ENCODE measurements around the gene SUN3. TPM values are rescaled to one million over a fixed set of nuclear protein-coding genes. Genes with fewer than 3 reads are reported as not detected.

Gene SUN3, protein sequence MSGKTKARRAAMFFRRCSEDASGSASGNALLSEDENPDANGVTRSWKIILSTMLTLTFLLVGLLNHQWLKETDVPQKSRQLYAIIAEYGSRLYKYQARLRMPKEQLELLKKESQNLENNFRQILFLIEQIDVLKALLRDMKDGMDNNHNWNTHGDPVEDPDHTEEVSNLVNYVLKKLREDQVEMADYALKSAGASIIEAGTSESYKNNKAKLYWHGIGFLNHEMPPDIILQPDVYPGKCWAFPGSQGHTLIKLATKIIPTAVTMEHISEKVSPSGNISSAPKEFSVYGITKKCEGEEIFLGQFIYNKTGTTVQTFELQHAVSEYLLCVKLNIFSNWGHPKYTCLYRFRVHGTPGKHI
- not detected in 2 replicates for total RNA-seq

DNA sequence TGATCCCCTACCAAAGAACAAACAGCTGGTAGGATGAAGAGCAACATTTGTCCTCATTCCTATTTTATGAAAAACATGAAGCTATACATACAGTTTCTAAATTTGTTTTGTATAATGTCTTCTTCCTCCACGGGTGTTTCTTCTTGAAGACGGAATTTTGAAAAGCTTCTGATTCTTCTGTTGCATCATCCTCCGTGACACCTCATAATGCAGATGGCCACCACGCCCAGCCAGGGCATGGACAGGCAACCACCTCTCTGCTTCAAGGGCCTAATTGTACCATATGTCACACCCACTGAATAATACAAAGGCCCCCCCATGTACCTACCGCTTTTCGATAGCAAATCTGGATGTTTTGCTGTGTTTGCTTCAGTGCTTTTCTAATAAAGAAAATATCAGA lies at the start of gene SUN3:
Gene SUN3, minus strand, starts transcription at position 170 of the 400 bp plus-strand sequence. Its CDS starts 169 bp downstream, at position 1.

DNA sequence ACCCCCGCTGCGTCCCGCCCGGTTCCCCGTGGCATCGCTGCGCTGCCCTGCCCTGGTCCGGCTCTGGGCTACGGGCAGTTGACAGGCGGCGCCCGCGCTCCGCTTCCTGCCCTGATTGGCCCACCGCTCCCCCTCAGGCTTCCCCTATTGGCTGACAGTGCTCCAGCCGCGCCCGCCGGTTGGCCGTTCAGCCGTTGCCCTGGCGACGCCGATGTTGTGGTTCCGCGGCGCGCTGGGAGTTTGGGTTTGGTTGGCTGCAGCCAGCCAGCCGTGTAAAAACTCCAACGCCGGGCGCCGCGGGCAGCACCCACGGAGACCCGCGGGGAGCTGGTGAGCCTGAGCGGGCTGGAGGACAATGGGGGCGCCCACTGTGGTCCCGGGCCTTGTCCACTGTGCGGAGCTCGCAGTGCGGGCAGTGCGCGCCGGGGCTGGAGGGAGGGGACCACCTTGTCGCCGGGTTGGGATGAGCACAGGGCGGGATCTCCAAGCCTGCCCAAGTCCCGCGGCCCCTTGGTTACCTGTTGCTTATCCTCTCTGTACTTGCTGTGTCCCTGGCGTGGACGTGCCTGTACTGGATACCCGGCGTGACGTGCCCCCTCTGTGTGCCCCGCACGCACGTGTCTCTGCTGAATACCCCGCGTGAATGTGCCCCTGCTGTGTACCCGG lies 6.5 kb upstream of the SUN3 start, which contains the start of gene C7orf57:
Gene C7orf57, plus strand, starts transcription at position 243 of the 666 bp plus-strand sequence. CDS start 766 bp downstream, outside the sequence.

DNA sequence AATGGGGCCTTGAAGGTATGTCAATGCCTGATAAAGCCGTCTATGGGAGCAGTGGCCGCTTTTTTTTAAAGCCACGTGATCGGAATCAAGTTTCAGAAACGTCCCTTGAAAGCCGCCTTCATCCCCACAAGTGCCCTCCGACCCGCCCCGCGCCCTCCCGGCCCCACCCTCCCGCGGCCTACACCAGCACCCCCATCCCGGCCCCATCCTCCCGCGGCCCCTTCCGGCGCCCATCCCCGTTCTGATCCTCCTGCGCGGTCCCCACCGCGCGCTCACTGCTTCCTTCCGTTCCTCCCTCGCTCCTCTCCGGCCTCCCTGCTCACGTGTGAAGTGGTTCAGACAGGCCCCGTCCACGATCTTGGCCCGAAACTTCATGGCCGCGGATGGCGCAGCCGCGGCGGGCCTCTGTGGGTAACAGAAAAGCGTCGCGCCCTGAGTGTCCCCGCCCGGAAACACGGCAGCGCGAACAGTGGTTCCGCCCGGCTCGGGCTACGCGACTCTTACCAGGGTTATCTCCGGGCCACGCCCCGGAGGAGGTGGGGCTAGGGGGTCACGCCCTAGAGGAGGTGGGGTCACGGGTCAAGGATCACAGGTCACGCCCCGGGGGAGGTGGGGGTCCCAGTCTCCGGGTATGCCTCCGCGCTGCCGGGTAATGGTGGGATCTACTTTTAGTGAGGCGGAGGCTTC lies 49.6 kb downstream of the SUN3 start, which contains the start of gene HUS1:
Gene HUS1, minus strand, starts transcription at position 471 of the 687 bp plus-strand sequence. Its CDS starts 96 bp downstream, at position 375.

DNA sequence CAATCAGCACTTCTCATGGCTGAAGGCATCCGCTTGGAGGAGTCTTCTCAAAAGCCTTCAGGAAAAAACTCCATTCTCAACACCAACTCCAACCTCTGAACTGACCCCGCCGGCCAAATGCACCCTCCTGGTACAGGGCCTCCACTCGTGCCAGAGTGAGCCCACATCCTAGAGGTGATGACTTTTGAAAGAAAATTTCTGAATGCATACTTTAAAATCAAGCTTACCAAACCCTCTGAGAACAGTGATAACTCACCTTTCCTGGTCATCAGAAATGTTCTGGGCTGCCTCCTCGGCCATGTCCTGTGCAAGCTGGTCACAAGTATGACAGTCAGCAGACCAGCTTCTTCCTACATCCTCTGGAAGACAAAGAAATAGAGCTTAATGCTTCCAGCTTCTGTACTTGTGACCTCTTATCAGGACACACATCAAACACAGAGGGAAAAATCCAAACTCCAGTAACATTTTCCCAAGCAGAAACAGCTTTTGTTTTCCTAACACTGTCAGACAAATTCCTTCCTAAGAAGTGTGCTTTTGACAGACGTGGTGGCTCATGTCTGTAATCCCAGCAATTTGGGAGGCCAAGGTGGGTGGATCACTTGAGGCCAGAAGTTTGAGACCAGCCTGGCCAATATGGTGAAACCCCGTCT lies 80.6 kb downstream of the SUN3 start, which contains the start of gene PKD1L1:
Gene PKD1L1, minus strand, starts transcription at position 326 of the 650 bp plus-strand sequence. Its CDS starts 26 bp downstream, at position 300.

Other genes with a start within 250 kb of the SUN3 start
- gene PKD1L1, start 80.6 kb downstream of the SUN3 start, total RNA-seq: 0.32 and 1.2 TPM in 2 replicates
- 14.9 and 31.2 TPM in 2 replicates for gene HUS1, start 49.5 kb downstream of the SUN3 start, total RNA-seq
- gene C7orf57, start 6.4 kb upstream of the SUN3 start, total RNA-seq: under 0.01 TPM in 1 of 2 replicates, not detected in the other
- 18.7 and 21.8 TPM in 2 replicates for gene UPP1, start 60.2 kb upstream of the SUN3 start, total RNA-seq
- under 0.01 TPM in 2 replicates for gene ABCA13, start 142.4 kb upstream of the SUN3 start, total RNA-seq